Measurements from ENCODE around the gene APMAP.

The APMAP gene

DNA sequence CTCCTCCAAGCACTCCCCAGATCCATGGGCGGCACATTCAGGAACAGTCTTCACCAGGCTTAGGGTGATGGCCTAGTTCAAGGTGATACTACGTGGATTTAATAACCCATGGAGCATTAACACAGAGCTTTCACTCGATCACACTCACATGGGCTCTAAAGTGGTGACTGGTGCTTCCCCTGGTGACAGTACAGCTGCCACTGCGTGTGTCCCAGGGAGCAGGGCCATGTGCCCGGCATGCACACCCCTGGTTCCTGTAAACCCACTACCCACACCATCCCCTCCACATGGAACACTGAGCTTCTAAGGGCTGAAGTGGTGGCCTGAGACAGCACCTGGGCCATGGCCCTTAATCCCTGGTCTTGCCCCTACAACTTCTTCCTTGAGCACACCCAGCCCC is 27.8 kb upstream of the APMAP start:
- Histone ChIP-seq H3K36me3 (ENCODE audit: control insufficient read depth, insufficient read depth, low read length) (peaks cover 6% of the 10 kb centered on the region), H3K4me3 (ENCODE audit: low read length) (no peak overlapping the region), H3K27ac (ENCODE audit: low read depth, low read length) (no peak overlapping the region), H3K9ac (ENCODE audit: low read length) (no peak overlapping the region), H3K27me3 (ENCODE audit: control insufficient read depth, insufficient read depth, low read length) (no peaks in the 10 kb centered on the region), H3K4me1 (ENCODE audit: control insufficient read depth, insufficient read depth, low read length) (no peaks in the 10 kb centered on the region)

DNA sequence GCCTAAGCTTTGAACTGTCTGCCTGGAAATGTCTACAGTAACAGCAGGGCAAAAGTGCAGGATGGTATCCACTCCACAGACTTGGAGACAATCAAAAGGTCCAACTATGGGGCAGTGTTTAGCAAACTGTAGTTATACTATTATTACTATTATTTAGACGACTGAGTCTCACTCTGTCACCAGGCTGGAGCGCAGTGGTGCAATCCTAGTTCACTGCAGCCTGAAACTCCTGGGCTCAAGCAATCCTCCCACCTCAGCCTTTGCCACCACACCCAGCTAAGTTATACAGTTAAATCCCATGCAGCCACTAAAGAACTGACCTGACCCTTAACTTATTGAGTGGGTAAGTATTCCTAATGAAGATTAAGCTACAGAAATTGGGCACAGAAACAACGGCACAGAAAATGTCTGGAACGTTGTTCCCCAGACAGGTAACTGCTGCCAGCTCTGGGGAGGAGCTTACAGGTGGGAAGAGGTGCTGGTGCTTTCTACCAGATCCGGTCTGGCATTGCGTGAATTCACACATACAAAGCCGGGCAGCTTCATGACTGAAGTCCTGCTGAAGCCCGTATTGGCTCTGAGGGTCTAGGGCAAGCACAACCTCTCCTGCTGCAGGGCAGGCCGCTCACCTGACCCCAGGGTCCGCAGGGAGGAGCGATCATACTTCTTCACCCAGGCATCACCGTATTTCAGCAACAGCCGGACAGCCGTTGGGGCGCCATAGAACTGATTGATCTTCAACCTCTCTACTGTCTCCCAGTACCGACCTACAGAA is 27.0 kb upstream of the APMAP start:
- no peak overlapping the region for H3K27ac ChIP-seq (ENCODE audit: low read depth, low read length)
- no peak overlapping the region for H3K4me3 ChIP-seq (ENCODE audit: low read length)
- no peaks in the 10 kb centered on the region for H3K27me3 ChIP-seq (ENCODE audit: control insufficient read depth, insufficient read depth, low read length)
- H3K4me1 ChIP-seq (ENCODE audit: control insufficient read depth, insufficient read depth, low read length), result no peaks in the 10 kb centered on the region
- H3K9ac ChIP-seq (ENCODE audit: low read length), result no peak overlapping the region
- peaks cover 6% of the 10 kb centered on the region for H3K36me3 ChIP-seq (ENCODE audit: control insufficient read depth, insufficient read depth, low read length)

DNA sequence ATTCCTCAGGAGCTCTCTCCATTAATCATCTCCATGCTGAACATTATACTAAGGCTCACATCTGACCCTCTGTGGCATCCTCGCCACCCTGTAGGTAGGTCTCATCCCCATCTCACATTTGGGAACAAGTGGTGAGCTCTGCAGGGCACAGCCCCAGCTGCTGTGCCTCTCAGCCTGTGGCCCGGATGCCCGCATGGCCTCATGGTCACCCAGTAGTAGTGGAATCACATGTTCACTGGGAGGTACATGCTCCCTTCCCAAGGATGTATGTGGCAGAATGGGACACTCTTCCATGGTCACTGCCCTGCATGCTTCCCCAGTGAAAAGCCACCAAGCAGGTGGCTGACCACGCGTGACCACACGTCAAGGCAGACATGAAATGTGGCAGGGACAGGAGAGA is 26.3 kb upstream of the APMAP start:
- Histone ChIP-seq H3K27ac (ENCODE audit: low read depth, low read length) (no peak overlapping the region), H3K36me3 (ENCODE audit: control insufficient read depth, insufficient read depth, low read length) (peaks cover 7% of the 10 kb centered on the region), H3K4me1 (ENCODE audit: control insufficient read depth, insufficient read depth, low read length) (no peaks in the 10 kb centered on the region)

DNA sequence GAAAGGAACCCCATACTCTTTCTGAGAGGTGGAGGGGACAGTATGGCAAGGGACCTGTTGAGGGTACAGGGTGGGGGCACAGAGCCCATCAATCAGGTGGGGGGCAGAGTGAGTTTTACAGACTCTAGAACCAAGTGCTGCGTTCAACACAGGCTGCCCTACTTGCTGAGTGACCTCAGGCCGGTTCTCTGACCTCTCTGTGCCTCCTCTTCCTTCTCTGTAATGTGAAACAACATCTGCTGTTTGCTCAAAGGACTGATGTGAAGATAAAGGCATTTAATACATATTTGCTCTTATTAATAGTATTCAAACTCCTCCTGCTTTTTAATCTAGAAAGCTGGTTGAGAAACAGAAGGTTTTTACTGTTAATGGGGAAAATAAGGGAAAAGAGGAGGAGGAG is 25.9 kb upstream of the APMAP start:
- peaks cover 12% of the 10 kb centered on the region for H3K36me3 ChIP-seq (ENCODE audit: control insufficient read depth, insufficient read depth, low read length)
- H3K4me1 ChIP-seq (ENCODE audit: control insufficient read depth, insufficient read depth, low read length), result no peaks in the 10 kb centered on the region
- no peak overlapping the region for H3K4me3 ChIP-seq (ENCODE audit: low read length)
- no peak overlapping the region for H3K9ac ChIP-seq (ENCODE audit: low read length)
- no peaks in the 10 kb centered on the region for H3K27me3 ChIP-seq (ENCODE audit: control insufficient read depth, insufficient read depth, low read length)
- H3K27ac ChIP-seq (ENCODE audit: low read depth, low read length), result no peak overlapping the region

More for the DNA sequence above, 26.3 kb upstream of the APMAP start:
- H3K27me3 ChIP-seq (ENCODE audit: control insufficient read depth, insufficient read depth, low read length), result no peaks in the 10 kb centered on the region
- H3K9ac ChIP-seq (ENCODE audit: low read length), result no peak overlapping the region
- no peak overlapping the region for H3K4me3 ChIP-seq (ENCODE audit: low read length)

- H3K4me1 ChIP-seq (ENCODE audit: control insufficient read depth, insufficient read depth, low read length), result no peaks in the 10 kb centered on the region
- no peak overlapping the region for H3K4me3 ChIP-seq (ENCODE audit: low read length)
- H3K27me3 ChIP-seq (ENCODE audit: control insufficient read depth, insufficient read depth, low read length), result no peaks in the 10 kb centered on the region
- no peak overlapping the region for H3K9ac ChIP-seq (ENCODE audit: low read length)
- H3K27ac ChIP-seq (ENCODE audit: low read depth, low read length), result no peak overlapping the region
- H3K36me3 ChIP-seq (ENCODE audit: control insufficient read depth, insufficient read depth, low read length), result peaks cover 21% of the 10 kb centered on the region
These were observed 24.8 kb upstream of the APMAP start for GRCh38 chr20:25017257-25017803.

- Histone ChIP-seq H3K27me3 (ENCODE audit: control insufficient read depth, insufficient read depth, low read length) (no peaks in the 10 kb centered on the region), H3K9ac (ENCODE audit: low read length) (no peak overlapping the region), H3K36me3 (ENCODE audit: control insufficient read depth, insufficient read depth, low read length) (peaks cover 28% of the 10 kb centered on the region), H3K4me1 (ENCODE audit: control insufficient read depth, insufficient read depth, low read length) (no peaks in the 10 kb centered on the region), H3K27ac (ENCODE audit: low read depth, low read length) (no peak overlapping the region), H3K4me3 (ENCODE audit: low read length) (no peak overlapping the region)
These were observed 23.9 kb upstream of the APMAP start for GRCh38 chr20:25016471-25016870.

DNA sequence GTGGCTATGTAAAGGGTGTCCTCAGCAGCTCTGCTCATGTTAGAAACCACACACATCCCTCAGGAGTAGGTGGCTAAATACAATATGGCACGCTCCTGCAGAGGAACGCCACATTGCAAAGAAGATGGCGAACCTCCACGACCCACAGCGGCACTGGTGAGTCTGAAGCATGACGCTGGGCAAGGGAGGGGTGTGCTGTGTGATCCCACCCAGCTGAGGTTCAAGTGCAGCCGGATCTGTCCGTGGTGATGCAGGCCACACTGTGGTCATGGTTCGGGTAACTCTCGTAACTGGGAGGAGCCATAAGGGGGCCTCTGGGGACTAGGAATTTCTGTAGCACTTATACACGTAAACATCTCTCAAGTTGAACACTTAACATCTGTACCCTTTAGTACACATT is 23.4 kb upstream of the APMAP start:
- Histone ChIP-seq H3K27me3 (ENCODE audit: control insufficient read depth, insufficient read depth, low read length) (no peaks in the 10 kb centered on the region), H3K4me1 (ENCODE audit: control insufficient read depth, insufficient read depth, low read length) (no peaks in the 10 kb centered on the region), H3K27ac (ENCODE audit: low read depth, low read length) (no peak overlapping the region), H3K36me3 (ENCODE audit: control insufficient read depth, insufficient read depth, low read length) (peaks cover 23% of the 10 kb centered on the region), H3K4me3 (ENCODE audit: low read length) (no peak overlapping the region), H3K9ac (ENCODE audit: low read length) (no peak overlapping the region)

DNA sequence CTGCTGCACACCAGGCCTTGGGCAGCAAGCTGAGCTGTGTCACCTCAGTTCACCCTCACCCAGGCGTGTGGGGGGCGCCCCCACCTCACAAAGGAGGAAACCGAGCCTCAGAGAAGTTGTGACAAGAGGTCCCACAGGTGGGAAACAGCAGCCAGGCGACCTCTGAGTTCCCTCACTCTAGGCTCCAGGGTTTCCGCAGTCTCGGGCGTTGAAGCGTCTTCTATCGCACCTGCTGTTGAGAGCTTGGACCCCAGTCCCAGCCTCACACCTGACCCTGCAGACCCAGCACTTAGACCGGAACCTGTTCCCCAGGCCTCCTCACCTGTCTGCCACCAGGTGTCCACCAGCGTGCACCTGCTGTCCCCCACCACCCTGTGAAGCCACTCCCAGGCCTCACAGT is 22.3 kb upstream of the APMAP start:
- Histone ChIP-seq H3K4me1 (ENCODE audit: control insufficient read depth, insufficient read depth, low read length) (peaks cover 2% of the 10 kb centered on the region), H3K36me3 (ENCODE audit: control insufficient read depth, insufficient read depth, low read length) (peaks cover 29% of the 10 kb centered on the region), H3K27ac (ENCODE audit: low read depth, low read length) (no peak overlapping the region), H3K27me3 (ENCODE audit: control insufficient read depth, insufficient read depth, low read length) (no peaks in the 10 kb centered on the region), H3K9ac (ENCODE audit: low read length) (no peak overlapping the region), H3K4me3 (ENCODE audit: low read length) (no peak overlapping the region)

DNA sequence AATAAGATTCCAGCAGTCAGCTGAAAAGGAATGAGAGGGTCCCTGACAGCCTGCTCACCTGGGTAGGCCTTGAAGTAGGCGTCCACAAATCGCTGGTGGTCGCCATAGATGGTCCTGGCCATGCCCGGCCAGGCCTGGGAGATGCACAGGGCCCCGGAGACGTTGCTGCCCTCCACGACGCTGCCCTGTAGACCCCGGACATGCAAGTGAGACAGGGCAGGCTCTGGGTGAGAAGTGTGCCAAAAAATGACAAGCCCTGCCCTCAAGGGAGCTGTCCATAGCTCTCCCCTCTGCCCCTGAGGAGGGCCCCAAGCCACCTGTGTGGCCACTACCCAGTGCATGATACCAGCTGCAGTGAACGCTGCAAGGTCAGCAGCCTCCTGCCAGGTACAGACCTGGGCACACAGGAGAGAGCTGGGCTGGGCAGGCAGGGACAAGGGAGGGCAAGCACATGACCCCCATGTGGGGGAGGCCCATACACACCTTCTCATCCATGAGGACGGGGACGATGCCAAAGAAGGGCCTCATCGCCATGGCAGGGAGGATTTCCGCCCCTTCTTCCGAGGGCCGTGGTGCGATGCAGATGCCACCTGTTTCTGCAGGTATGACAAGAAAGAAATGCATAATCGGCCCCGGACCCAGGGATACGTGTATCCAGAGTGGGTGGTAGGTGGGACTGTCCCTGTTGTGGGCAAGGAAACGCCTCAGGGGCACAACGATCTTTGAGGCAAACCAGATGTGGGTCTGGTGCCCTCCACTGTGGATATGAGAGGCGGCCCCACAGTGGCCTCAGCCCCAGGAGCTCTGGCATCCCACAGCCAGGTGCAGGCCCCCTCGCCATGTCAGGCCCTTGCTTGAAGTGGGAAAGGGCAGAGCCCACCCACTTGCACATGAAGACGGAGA is 21.2 kb upstream of the APMAP start:
- Histone ChIP-seq H3K9ac (ENCODE audit: low read length) (no peak overlapping the region), H3K27ac (ENCODE audit: low read depth, low read length) (no peak overlapping the region), H3K27me3 (ENCODE audit: control insufficient read depth, insufficient read depth, low read length) (no peaks in the 10 kb centered on the region), H3K4me1 (ENCODE audit: control insufficient read depth, insufficient read depth, low read length) (peaks cover 8% of the 10 kb centered on the region), H3K36me3 (ENCODE audit: control insufficient read depth, insufficient read depth, low read length) (peaks cover 32% of the 10 kb centered on the region), H3K4me3 (ENCODE audit: low read length) (no peak overlapping the region)

DNA sequence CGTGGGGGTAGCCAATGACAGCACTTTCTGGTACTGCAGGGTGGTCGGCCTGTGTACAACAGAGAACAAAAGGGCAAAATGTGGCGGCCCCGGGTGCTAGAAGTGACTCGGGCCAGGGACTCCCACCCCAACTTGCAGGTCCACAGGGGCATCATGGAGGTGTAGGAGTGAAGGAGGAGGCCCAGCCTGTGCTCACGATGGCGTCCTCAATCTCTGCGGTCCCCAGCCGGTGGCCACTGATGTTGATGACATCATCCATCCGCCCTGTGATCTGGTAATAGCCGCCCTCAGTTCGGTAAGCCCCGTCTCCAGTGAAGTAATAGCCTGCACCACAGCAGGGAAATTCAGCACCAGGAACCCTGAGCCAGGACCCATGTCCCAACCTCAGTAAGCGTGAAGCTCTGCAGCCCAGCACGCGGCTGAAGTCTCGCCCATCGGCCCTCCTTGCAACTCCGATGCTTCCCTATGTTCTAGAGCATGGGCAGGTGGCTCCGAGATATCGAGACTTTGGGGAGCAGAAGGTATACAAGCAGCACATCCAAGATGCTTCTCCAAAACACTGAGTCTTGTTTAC is 20.2 kb upstream of the APMAP start:
- Histone ChIP-seq H3K9ac (ENCODE audit: low read length) (no peak overlapping the region), H3K4me3 (ENCODE audit: low read length) (no peak overlapping the region), H3K27me3 (ENCODE audit: control insufficient read depth, insufficient read depth, low read length) (no peaks in the 10 kb centered on the region), H3K4me1 (ENCODE audit: control insufficient read depth, insufficient read depth, low read length) (peaks cover 8% of the 10 kb centered on the region), H3K27ac (ENCODE audit: low read depth, low read length) (no peak overlapping the region), H3K36me3 (ENCODE audit: control insufficient read depth, insufficient read depth, low read length) (peaks cover 38% of the 10 kb centered on the region)

DNA sequence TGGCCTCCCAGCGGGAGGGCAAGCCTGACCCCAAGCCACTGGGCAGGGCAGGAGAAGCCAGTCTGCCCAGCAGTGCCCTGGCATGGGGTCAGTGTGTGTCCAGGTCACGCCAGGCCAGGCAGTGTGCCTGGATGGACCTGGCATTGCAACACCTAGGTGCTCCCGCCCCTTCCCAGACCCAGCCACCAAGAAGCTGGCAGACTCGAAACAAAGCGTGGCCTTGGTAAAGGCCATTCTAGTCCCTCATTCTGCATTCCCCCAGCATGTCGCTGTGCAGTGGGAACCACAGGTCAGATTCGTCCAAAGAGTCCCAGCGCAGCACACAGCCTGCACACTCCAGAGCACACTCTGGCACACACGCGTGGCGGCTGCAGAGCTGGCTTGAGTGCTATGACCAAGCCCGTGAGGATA is 19.3 kb upstream of the APMAP start:
- Histone ChIP-seq H3K27me3 (ENCODE audit: control insufficient read depth, insufficient read depth, low read length) (no peaks in the 10 kb centered on the region), H3K36me3 (ENCODE audit: control insufficient read depth, insufficient read depth, low read length) (peaks cover 40% of the 10 kb centered on the region), H3K27ac (ENCODE audit: low read depth, low read length) (no peak overlapping the region), H3K4me1 (ENCODE audit: control insufficient read depth, insufficient read depth, low read length) (peaks cover 13% of the 10 kb centered on the region), H3K4me3 (ENCODE audit: low read length) (no peak overlapping the region), H3K9ac (ENCODE audit: low read length) (no peak overlapping the region)

- H3K9ac ChIP-seq (ENCODE audit: low read length), result no peak overlapping the region
- peaks cover 40% of the 10 kb centered on the region for H3K36me3 ChIP-seq (ENCODE audit: control insufficient read depth, insufficient read depth, low read length)
- H3K27me3 ChIP-seq (ENCODE audit: control insufficient read depth, insufficient read depth, low read length), result no peaks in the 10 kb centered on the region
- H3K4me1 ChIP-seq (ENCODE audit: control insufficient read depth, insufficient read depth, low read length), result peaks cover 18% of the 10 kb centered on the region
- no peak overlapping the region for H3K27ac ChIP-seq (ENCODE audit: low read depth, low read length)
- no peak overlapping the region for H3K4me3 ChIP-seq (ENCODE audit: low read length)
These were observed 18.7 kb upstream of the APMAP start for GRCh38 chr20:25011261-25011660.

Measured in rectal smooth muscle tissue (tissue), 1 donor.